Measurements from ENCODE around the gene SCAF8. TPM values are rescaled to one million over a fixed set of nuclear protein-coding genes. Genes with fewer than 3 reads are reported as not detected.

Gene SCAF8
- total and polyA plus RNA-seq, 9 of the 15 experiments (the other 6 are each of a cell fraction or from before 2014, with no cell fraction given): 10.5 to 46.6 (median 23.2) TPM

DNA sequence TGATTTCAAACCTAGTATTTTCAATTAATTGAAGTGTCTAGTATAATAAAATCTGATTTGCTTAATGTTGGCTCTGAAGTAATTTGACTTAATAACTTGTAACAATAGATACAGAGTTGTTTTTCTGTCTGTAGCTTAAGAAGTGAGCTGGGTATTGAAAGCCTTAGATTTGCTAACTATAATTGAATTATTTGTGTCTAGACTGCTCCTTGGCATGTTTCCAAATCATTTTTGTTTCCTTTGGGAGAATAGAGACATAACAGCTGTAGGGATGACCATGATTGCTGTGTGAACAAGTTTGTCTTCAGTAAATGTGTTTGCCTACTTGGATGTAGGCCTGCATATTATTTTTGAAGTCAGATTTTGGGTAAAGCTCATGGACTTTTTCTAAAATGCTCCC lies 115.4 kb downstream of the SCAF8 start:
- H3K27me3 ChIP-seq (ENCODE audit: control insufficient read depth in 2 of 2, insufficient read depth in 2 of 2, low read length in 2 of 2): no peaks in the 10 kb centered on the region
- in situ Hi-C loops (cut with MboI) (no loop called here), intact Hi-C loops (cut with micrococcal nuclease) (no loop called here)
- no peaks in the 10 kb centered on the region for H3K9me3 ChIP-seq (replicated peaks; ENCODE audit: control insufficient read depth, insufficient read depth, low read depth, low read length)
- no peak for ATAC-seq
- H2AFZ ChIP-seq (ENCODE audit: low read depth, low read length): no peak overlapping the region
- peaks cover 7% of the 10 kb centered on the region; the same call in 1 of the 2 replicates for H4K20me1 ChIP-seq (replicated peaks; ENCODE audit: control insufficient read depth, insufficient read depth, low read length)
- no peak overlapping the region for H3K4me2 ChIP-seq (ENCODE audit: insufficient read depth, low read length)
- no peak for FAIRE-seq
- no peak overlapping the region for H3K9ac ChIP-seq (ENCODE audit: insufficient read depth in 1 of 2, low read depth in 2 of 2, low read length in 2 of 2)
- 0 out of 5 replicates have a peak, but pooled peaks cover 0 to 10% of the 10 kb centered on the region in 2 experiments for H3K4me1 ChIP-seq (replicated peaks in 1 of 2; ENCODE audit: control insufficient read depth in 2 of 2, insufficient read depth in 2 of 2, low read length in 2 of 2)
- CTCF ChIA-PET (ENCODE audit: low intra/inter-chr PET ratio): no interaction called here
- BruUV-seq (replicated peaks): no TSS peak
- no peak for DNase-seq (ENCODE audit: extremely low read depth in 1 of 4, low spot score in 3 of 4)
- POLR2A ChIA-PET: no interaction called here
- H3K9me1 ChIP-seq (ENCODE audit: control insufficient read depth, insufficient read depth, low read length): no peaks in the 10 kb centered on the region
- no peak for TF ChIP-seq SRSF1 (IDR thresholded peaks at IDR 0.05; ENCODE audit: low read depth, low read length)
- TF ChIP-seq, protein P1, sequence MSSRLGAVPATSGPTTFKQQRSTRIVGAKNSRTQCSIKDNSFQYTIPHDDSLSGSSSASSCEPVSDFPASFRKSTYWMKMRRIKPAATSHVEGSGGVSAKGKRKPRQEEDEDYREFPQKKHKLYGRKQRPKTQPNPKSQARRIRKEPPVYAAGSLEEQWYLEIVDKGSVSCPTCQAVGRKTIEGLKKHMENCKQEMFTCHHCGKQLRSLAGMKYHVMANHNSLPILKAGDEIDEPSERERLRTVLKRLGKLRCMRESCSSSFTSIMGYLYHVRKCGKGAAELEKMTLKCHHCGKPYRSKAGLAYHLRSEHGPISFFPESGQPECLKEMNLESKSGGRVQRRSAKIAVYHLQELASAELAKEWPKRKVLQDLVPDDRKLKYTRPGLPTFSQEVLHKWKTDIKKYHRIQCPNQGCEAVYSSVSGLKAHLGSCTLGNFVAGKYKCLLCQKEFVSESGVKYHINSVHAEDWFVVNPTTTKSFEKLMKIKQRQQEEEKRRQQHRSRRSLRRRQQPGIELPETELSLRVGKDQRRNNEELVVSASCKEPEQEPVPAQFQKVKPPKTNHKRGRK (tag; IDR thresholded peaks at IDR 0.05): no peak
- no peak for TF ChIP-seq CCNT2 (IDR thresholded peaks at IDR 0.05; ENCODE audit: borderline replicate concordance, extremely low read depth, insufficient read length, low read depth, low read length)
- TF ChIP-seq NFIC (IDR thresholded peaks at IDR 0.05): peak; percentile 70
- H3K27ac ChIP-seq (ENCODE audit: extremely low read depth, low read depth, low read length): no peak overlapping the region
- H3K36me3 ChIP-seq (ENCODE audit: control insufficient read depth, insufficient read depth, low read length): peaks cover 10% of the 10 kb centered on the region
- no peak overlapping the region for H3K4me3 ChIP-seq
- peaks cover 80% of the 10 kb centered on the region for H3K79me2 ChIP-seq (ENCODE audit: control insufficient read depth, insufficient read depth, low read length)

DNA sequence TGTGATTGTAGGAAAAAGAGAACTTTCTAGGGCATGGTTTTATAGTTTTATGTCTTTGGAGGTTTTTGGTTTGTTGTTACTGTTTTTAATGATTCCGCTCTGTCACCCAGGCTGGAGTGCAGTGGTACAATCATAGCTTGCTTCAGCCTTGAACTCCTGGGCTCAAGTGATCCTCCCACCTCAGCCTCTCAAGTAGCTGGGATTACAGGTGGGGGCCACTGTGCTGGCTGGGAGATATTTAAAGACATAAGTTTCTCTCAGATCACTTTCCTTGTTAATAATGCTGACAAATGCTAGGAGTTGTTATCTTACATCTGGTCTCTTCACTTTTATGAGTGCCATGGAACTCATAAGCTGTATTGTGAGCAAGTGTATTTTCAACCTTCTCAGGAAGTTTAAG lies 116.3 kb downstream of the SCAF8 start:
- DNase-seq (ENCODE audit: extremely low read depth in 1 of 4, low spot score in 3 of 4) (no peak), FAIRE-seq (no peak), ATAC-seq (peak; percentile 30; the same call in 1 of the 3 replicates)
- Histone ChIP-seq H3K79me2 (ENCODE audit: control insufficient read depth, insufficient read depth, low read length) (peaks cover 82% of the 10 kb centered on the region), H3K9ac (ENCODE audit: insufficient read depth in 1 of 2, low read depth in 2 of 2, low read length in 2 of 2) (no peak overlapping the region), H3K27ac (ENCODE audit: extremely low read depth, low read depth, low read length) (no peak overlapping the region), H3K9me1 (ENCODE audit: control insufficient read depth, insufficient read depth, low read length) (no peaks in the 10 kb centered on the region), H2AFZ (ENCODE audit: low read depth, low read length) (no peak overlapping the region), H4K20me1 (replicated peaks; ENCODE audit: control insufficient read depth, insufficient read depth, low read length) (peaks cover 4% of the 10 kb centered on the region; the same call in 1 of the 2 replicates), H3K36me3 (ENCODE audit: control insufficient read depth, insufficient read depth, low read length) (peaks cover 15% of the 10 kb centered on the region), H3K9me3 (replicated peaks; ENCODE audit: control insufficient read depth, insufficient read depth, low read depth, low read length) (no peaks in the 10 kb centered on the region), H3K27me3 (ENCODE audit: control insufficient read depth in 2 of 2, insufficient read depth in 2 of 2, low read length in 2 of 2) (no peaks in the 10 kb centered on the region), H3K4me2 (ENCODE audit: insufficient read depth, low read length) (no peak overlapping the region), H3K4me1 (replicated peaks in 1 of 2; ENCODE audit: control insufficient read depth in 2 of 2, insufficient read depth in 2 of 2, low read length in 2 of 2) (0 out of 5 replicates have a peak, but pooled peaks cover 0 to 10% of the 10 kb centered on the region in 2 experiments), H3K4me3 (no peak overlapping the region)
- ChIA-PET POLR2A (no interaction called here), CTCF (ENCODE audit: low intra/inter-chr PET ratio) (no interaction called here)
- BruUV-seq (replicated peaks): no TSS peak
- 100% methylated on average over 1 of the region's 1 CpG for WGBS (ENCODE audit: insufficient coverage, low coverage, missing lambda C conversion rate)
- intact Hi-C loops (cut with micrococcal nuclease): no loop called here
- in situ Hi-C loops (cut with MboI): no loop called here
- no peak for TF ChIP-seq SMAD2 (IDR thresholded peaks at IDR 0.05; ENCODE audit: low read depth, low read length)
- no peak for TF ChIP-seq MBD2 (IDR thresholded peaks at IDR 0.05; ENCODE audit: borderline replicate concordance, low read depth)
- no peak for TF ChIP-seq MCM7 (IDR thresholded peaks at IDR 0.05)
- TF ChIP-seq, protein P2, sequence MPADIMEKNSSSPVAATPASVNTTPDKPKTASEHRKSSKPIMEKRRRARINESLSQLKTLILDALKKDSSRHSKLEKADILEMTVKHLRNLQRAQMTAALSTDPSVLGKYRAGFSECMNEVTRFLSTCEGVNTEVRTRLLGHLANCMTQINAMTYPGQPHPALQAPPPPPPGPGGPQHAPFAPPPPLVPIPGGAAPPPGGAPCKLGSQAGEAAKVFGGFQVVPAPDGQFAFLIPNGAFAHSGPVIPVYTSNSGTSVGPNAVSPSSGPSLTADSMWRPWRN (IDR thresholded peaks at IDR 0.05; ENCODE audit: low read depth): no peak
- no peak for TF ChIP-seq MAZ (CRISPR knock-in tag; conservative IDR thresholded peaks at IDR 0.05 in 1 of 2, IDR thresholded peaks at IDR 0.05 in 1 of 2)
- TF ChIP-seq, protein P3, sequence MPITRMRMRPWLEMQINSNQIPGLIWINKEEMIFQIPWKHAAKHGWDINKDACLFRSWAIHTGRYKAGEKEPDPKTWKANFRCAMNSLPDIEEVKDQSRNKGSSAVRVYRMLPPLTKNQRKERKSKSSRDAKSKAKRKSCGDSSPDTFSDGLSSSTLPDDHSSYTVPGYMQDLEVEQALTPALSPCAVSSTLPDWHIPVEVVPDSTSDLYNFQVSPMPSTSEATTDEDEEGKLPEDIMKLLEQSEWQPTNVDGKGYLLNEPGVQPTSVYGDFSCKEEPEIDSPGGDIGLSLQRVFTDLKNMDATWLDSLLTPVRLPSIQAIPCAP (CRISPR knock-in tag; IDR thresholded peaks at IDR 0.05; ENCODE audit: borderline replicate concordance): no peak
- TF ChIP-seq, protein P4, sequence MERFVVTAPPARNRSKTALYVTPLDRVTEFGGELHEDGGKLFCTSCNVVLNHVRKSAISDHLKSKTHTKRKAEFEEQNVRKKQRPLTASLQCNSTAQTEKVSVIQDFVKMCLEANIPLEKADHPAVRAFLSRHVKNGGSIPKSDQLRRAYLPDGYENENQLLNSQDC (CRISPR knock-in tag; IDR thresholded peaks at IDR 0.05): no peak
- TF ChIP-seq ZNF3 (CRISPR knock-in tag; IDR thresholded peaks at IDR 0.05): no peak

Data from K562 (cell line).